Karpas-422 (cell line): ENCODE data around the gene OLIG1. TPM values are rescaled to one million over a fixed set of nuclear protein-coding genes. Genes with fewer than 3 reads are reported as not detected.

Source experiments
- DNase-seq: peaks from one replicate; pipeline ENCODE4 v3.0.0-alpha.2; 2015
- H2AFZ ChIP-seq: fragments of 200-600 bp; sonication (generic); 2 replicates; pipeline ENCODE4 v1.6.1; 2014; ENCODE audit warnings: antibody characterized with exemption, low read length, mixed read lengths
- H3K27ac ChIP-seq: fragments of 200-600 bp; sonication (generic); 2 replicates; pipeline ENCODE4 v1.5.1; 2014; ENCODE audit warnings: mild to moderate bottlenecking, low read length, moderate library complexity
- H3K27me3 ChIP-seq: fragments of 200-600 bp; sonication (generic); 2 replicates; pipeline ENCODE4 v1.6.1; 2014; ENCODE audit warnings: low read length, mixed read lengths
- H3K36me3 ChIP-seq: fragments of 200-600 bp; sonication (generic); 2 replicates; pipeline ENCODE4 v1.6.1; 2014; ENCODE audit warnings: low read length, mixed read lengths; ENCODE audit not compliant: insufficient read depth
- H3K4me1 ChIP-seq: fragments of 200-600 bp; sonication (generic); 2 replicates; pipeline ENCODE4 v1.6.1; 2014; ENCODE audit warnings: mild to moderate bottlenecking, low read length, mixed read lengths
- H3K4me2 ChIP-seq: fragments of 200-600 bp; sonication (generic); 2 replicates; pipeline ENCODE4 v1.6.1; 2014; ENCODE audit warnings: low read length, low read depth, mild to moderate bottlenecking; ENCODE audit not compliant: poor library complexity, severe bottlenecking
- H3K4me3 ChIP-seq: fragments of 200-600 bp; sonication (generic); 2 replicates; pipeline ENCODE4 v1.5.1; 2014; ENCODE audit warnings: mild to moderate bottlenecking, antibody characterized with exemption, low read length, mixed read lengths
- H3K79me2 ChIP-seq: fragments of 200-600 bp; sonication (generic); 2 replicates; pipeline ENCODE4 v1.6.1; 2014; ENCODE audit warnings: mild to moderate bottlenecking, low read length, mixed read lengths
- H3K9ac ChIP-seq: fragments of 200-600 bp; sonication (generic); 2 replicates; pipeline ENCODE4 v1.6.0; 2014; ENCODE audit warnings: low read length
- H3K9me2 ChIP-seq: fragments of 200-600 bp; sonication (generic), shearing (Covaris generic); replicated peaks from 2 replicates; pipeline ENCODE4 v1.6.0; 2014; ENCODE audit warnings: mild to moderate bottlenecking, low read length, moderate library complexity; ENCODE audit not compliant: insufficient read depth
- H3K9me3 ChIP-seq: fragments of 300-700, 200-600 bp; sonication (generic); 2 replicates; pipeline ENCODE4 v1.6.1; 2014; ENCODE audit warnings: low read length, mixed read lengths
- H4K20me1 ChIP-seq: fragments of 200-600 bp; sonication (generic); 2 replicates; pipeline ENCODE4 v1.6.1; 2014; ENCODE audit warnings: mild to moderate bottlenecking, antibody characterized with exemption, low read length, low read depth; ENCODE audit not compliant: insufficient read depth
- total RNA-seq: library from RNA; depleted of rRNA; stranded (reverse); fragments of >200 nt; shearing (Covaris generic); gene quantifications from 2 replicates; pipeline ENCODE4 v1.2.3, GENCODE V29; 2014; ENCODE audit warnings: low replicate concordance

Gene OLIG1
- total RNA-seq, 1 experiment from 2014 or later, result not detected

GRCh38 chr21:33033961-33034413 lies 36.0 kb upstream of the OLIG1 start:
- Histone ChIP-seq H2AFZ (no peak overlapping the region), H4K20me1 (no peaks in the 10 kb centered on the region), H3K9me2 (no peaks in the 10 kb centered on the region), H3K36me3 (no peaks in the 10 kb centered on the region), H3K27ac (no peak overlapping the region), H3K4me3 (no peak overlapping the region), H3K4me1 (no peaks in the 10 kb centered on the region), H3K79me2 (no peaks in the 10 kb centered on the region), H3K27me3 (no peaks in the 10 kb centered on the region), H3K4me2 (no peak overlapping the region), H3K9ac (no peak overlapping the region), H3K9me3 (no peaks in the 10 kb centered on the region)
- no peak for DNase-seq

GRCh38 chr21:33035147-33035546 lies 34.8 kb upstream of the OLIG1 start:
- no peak overlapping the region for H3K4me2 ChIP-seq
- H3K9me3 ChIP-seq, result no peaks in the 10 kb centered on the region
- H4K20me1 ChIP-seq, result no peaks in the 10 kb centered on the region
- H3K79me2 ChIP-seq, result no peaks in the 10 kb centered on the region
- H3K4me3 ChIP-seq, result no peak overlapping the region
- no peak overlapping the region for H2AFZ ChIP-seq
- no peak for DNase-seq
- H3K9ac ChIP-seq, result no peak overlapping the region
- H3K4me1 ChIP-seq, result no peaks in the 10 kb centered on the region
- no peaks in the 10 kb centered on the region for H3K9me2 ChIP-seq
- H3K27ac ChIP-seq, result no peak overlapping the region
- no peaks in the 10 kb centered on the region for H3K36me3 ChIP-seq
- no peaks in the 10 kb centered on the region for H3K27me3 ChIP-seq

GRCh38 chr21:33036430-33037162 lies 33.3 kb upstream of the OLIG1 start:
- Histone ChIP-seq H3K27ac (no peak overlapping the region), H2AFZ (no peak overlapping the region), H3K36me3 (no peaks in the 10 kb centered on the region), H3K9me2 (no peaks in the 10 kb centered on the region), H3K4me2 (no peak overlapping the region), H3K4me1 (no peaks in the 10 kb centered on the region), H3K9me3 (no peaks in the 10 kb centered on the region), H4K20me1 (no peaks in the 10 kb centered on the region), H3K27me3 (no peaks in the 10 kb centered on the region), H3K9ac (no peak overlapping the region), H3K4me3 (no peak overlapping the region), H3K79me2 (no peaks in the 10 kb centered on the region)
- DNase-seq, result no peak

GRCh38 chr21:33037501-33037900 lies 32.4 kb upstream of the OLIG1 start:
- no peaks in the 10 kb centered on the region for H3K27me3 ChIP-seq
- no peak overlapping the region for H3K4me3 ChIP-seq
- no peaks in the 10 kb centered on the region for H3K79me2 ChIP-seq
- no peak overlapping the region for H3K4me2 ChIP-seq
- no peaks in the 10 kb centered on the region for H3K9me2 ChIP-seq
- DNase-seq, result no peak
- no peaks in the 10 kb centered on the region for H4K20me1 ChIP-seq
- H3K36me3 ChIP-seq, result no peaks in the 10 kb centered on the region
- H3K9ac ChIP-seq, result no peak overlapping the region
- H3K4me1 ChIP-seq, result no peaks in the 10 kb centered on the region
- H3K27ac ChIP-seq, result no peak overlapping the region
- no peaks in the 10 kb centered on the region for H3K9me3 ChIP-seq
- no peak overlapping the region for H2AFZ ChIP-seq

- no peaks in the 10 kb centered on the region for H3K27me3 ChIP-seq
- no peaks in the 10 kb centered on the region for H3K9me2 ChIP-seq
- H3K9ac ChIP-seq, result no peak overlapping the region
- H3K9me3 ChIP-seq, result no peaks in the 10 kb centered on the region
- H3K4me3 ChIP-seq, result no peak overlapping the region
- H4K20me1 ChIP-seq, result no peaks in the 10 kb centered on the region
- no peaks in the 10 kb centered on the region for H3K4me1 ChIP-seq
- no peaks in the 10 kb centered on the region for H3K36me3 ChIP-seq
- no peak for DNase-seq
- no peak overlapping the region for H3K27ac ChIP-seq
- no peak overlapping the region for H3K4me2 ChIP-seq
- H3K79me2 ChIP-seq, result no peaks in the 10 kb centered on the region
- H2AFZ ChIP-seq, result no peak overlapping the region
Measured at GRCh38 chr21:33039536-33039935, 30.4 kb upstream of the OLIG1 start.

- Histone ChIP-seq H2AFZ (no peak overlapping the region), H3K79me2 (no peaks in the 10 kb centered on the region), H3K9me2 (no peaks in the 10 kb centered on the region), H3K4me3 (no peak overlapping the region), H3K9me3 (no peaks in the 10 kb centered on the region), H3K27me3 (no peaks in the 10 kb centered on the region), H4K20me1 (no peaks in the 10 kb centered on the region), H3K4me2 (no peak overlapping the region), H3K9ac (no peak overlapping the region), H3K36me3 (no peaks in the 10 kb centered on the region), H3K27ac (no peak overlapping the region), H3K4me1 (no peaks in the 10 kb centered on the region)
- DNase-seq, result no peak
Measured at GRCh38 chr21:33040215-33040614, 29.7 kb upstream of the OLIG1 start.

GRCh38 chr21:33041981-33042380 lies 28.0 kb upstream of the OLIG1 start:
- no peak overlapping the region for H3K27ac ChIP-seq
- DNase-seq, result no peak
- H4K20me1 ChIP-seq, result no peaks in the 10 kb centered on the region

GRCh38 chr21:33042812-33043211 lies 27.1 kb upstream of the OLIG1 start:
- H3K4me2 ChIP-seq, result no peak overlapping the region
- H3K36me3 ChIP-seq, result no peaks in the 10 kb centered on the region
- no peak overlapping the region for H3K27ac ChIP-seq
- no peaks in the 10 kb centered on the region for H3K27me3 ChIP-seq
- H3K79me2 ChIP-seq, result no peaks in the 10 kb centered on the region
- H3K9ac ChIP-seq, result no peak overlapping the region
- H3K4me1 ChIP-seq, result no peaks in the 10 kb centered on the region
- no peaks in the 10 kb centered on the region for H3K9me3 ChIP-seq
- H4K20me1 ChIP-seq, result no peaks in the 10 kb centered on the region
- no peaks in the 10 kb centered on the region for H3K9me2 ChIP-seq
- DNase-seq, result no peak
- H2AFZ ChIP-seq, result no peak overlapping the region
- no peak overlapping the region for H3K4me3 ChIP-seq

More at GRCh38 chr21:33041981-33042380, 28.0 kb upstream of the OLIG1 start:
- H3K36me3 ChIP-seq, result no peaks in the 10 kb centered on the region
- H3K79me2 ChIP-seq, result no peaks in the 10 kb centered on the region
- no peaks in the 10 kb centered on the region for H3K4me1 ChIP-seq
- H3K9me2 ChIP-seq, result no peaks in the 10 kb centered on the region
- H3K4me3 ChIP-seq, result no peak overlapping the region
- H3K27me3 ChIP-seq, result no peaks in the 10 kb centered on the region
- H3K9me3 ChIP-seq, result no peaks in the 10 kb centered on the region
- no peak overlapping the region for H2AFZ ChIP-seq
- H3K9ac ChIP-seq, result no peak overlapping the region
- H3K4me2 ChIP-seq, result no peak overlapping the region
